ENCODE measurements around the gene NKTR. TPM values are rescaled to one million over a fixed set of nuclear protein-coding genes. Genes with fewer than 3 reads are reported as not detected.

NKTR gene
- total RNA-seq, 1 experiment from 2014 or later: 9.4 TPM

- no peak for DNase-seq (ENCODE audit: low read depth)
These were observed 61.7 kb downstream of the NKTR start for GRCh38 chr3:42662037-42662812.

- DNase-seq (ENCODE audit: low read depth): no peak
These were observed 62.5 kb downstream of the NKTR start for GRCh38 chr3:42662813-42663535.

- no peak for DNase-seq (ENCODE audit: low read depth)
These were observed 63.3 kb downstream of the NKTR start for GRCh38 chr3:42663581-42664437.

GRCh38 chr3:42664438-42664803 lies 63.9 kb downstream of the NKTR start:
- DNase-seq (ENCODE audit: low read depth): no peak

GRCh38 chr3:42665050-42665878 lies 64.8 kb downstream of the NKTR start:
- no peak for DNase-seq (ENCODE audit: low read depth)

- DNase-seq (ENCODE audit: low read depth): no peak
These were observed 65.5 kb downstream of the NKTR start for GRCh38 chr3:42666022-42666421.

GRCh38 chr3:42666577-42666998 lies 66.1 kb downstream of the NKTR start:
- DNase-seq (ENCODE audit: low read depth): no peak

- DNase-seq (ENCODE audit: low read depth): no peak
These were observed 66.6 kb downstream of the NKTR start for GRCh38 chr3:42667096-42667522.

- DNase-seq (ENCODE audit: low read depth): no peak
These were observed 67.3 kb downstream of the NKTR start for GRCh38 chr3:42667523-42668412.

GRCh38 chr3:42668413-42668760 lies 67.9 kb downstream of the NKTR start:
- DNase-seq (ENCODE audit: low read depth): no peak

GRCh38 chr3:42668793-42669217 lies 68.3 kb downstream of the NKTR start:
- peak; percentile 32 for DNase-seq (ENCODE audit: low read depth)

GRCh38 chr3:42670051-42670576 lies 69.6 kb downstream of the NKTR start:
- no peak for DNase-seq (ENCODE audit: low read depth)

- no peak for DNase-seq (ENCODE audit: low read depth)
These were observed 70.2 kb downstream of the NKTR start for GRCh38 chr3:42670670-42671069.

GRCh38 chr3:42672515-42672914 lies 72.0 kb downstream of the NKTR start:
- no peak for DNase-seq (ENCODE audit: low read depth)

- DNase-seq (ENCODE audit: low read depth): no peak
These were observed 72.6 kb downstream of the NKTR start for GRCh38 chr3:42673082-42673481.

GRCh38 chr3:42674146-42674545 lies 73.7 kb downstream of the NKTR start:
- no peak for DNase-seq (ENCODE audit: low read depth)

GRCh38 chr3:42675909-42676308 lies 75.4 kb downstream of the NKTR start:
- DNase-seq (ENCODE audit: low read depth): no peak

- DNase-seq (ENCODE audit: low read depth): no peak
These were observed 78.0 kb downstream of the NKTR start for GRCh38 chr3:42678447-42678846.

GRCh38 chr3:42680271-42680670 lies 79.8 kb downstream of the NKTR start:
- DNase-seq (ENCODE audit: low read depth): peak; percentile 46

- no peak for DNase-seq (ENCODE audit: low read depth)
These were observed 80.3 kb downstream of the NKTR start for GRCh38 chr3:42680806-42681205.
